NCI-H2196 treated with DMSO at 0.1 percent for 48 hours (cell line): Measurements from ENCODE around the gene MAP6.
A peak's percentile ranks its signal among the peaks of the same experiment; 100 is the strongest.

Source experiments
- DNase-seq: peaks from one replicate; lab custom pipeline; 2025; ENCODE audit not compliant: unreplicated experiment; lab: John Stamatoyannopoulos, UW

Gene MAP6

DNA sequence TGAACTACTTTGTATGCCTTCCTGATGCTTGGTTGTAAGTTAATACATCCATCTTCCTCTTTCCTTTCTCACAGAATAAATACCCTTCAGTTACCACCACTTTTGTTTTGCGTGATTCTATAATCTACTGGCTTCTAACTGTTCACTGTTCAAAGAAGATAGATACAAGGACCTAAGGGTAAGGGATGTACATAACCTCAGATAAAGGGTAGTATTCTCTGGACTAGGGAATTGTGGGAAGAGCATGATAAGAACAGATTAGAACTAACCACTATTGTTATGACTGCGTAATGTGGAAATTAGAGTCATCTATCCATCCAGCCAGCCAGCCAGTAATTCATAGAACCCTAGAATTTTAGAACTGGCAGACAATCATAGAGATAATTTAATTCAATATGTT lies 36.4 kb downstream of the MAP6 start:
- no peak for DNase-seq

DNA sequence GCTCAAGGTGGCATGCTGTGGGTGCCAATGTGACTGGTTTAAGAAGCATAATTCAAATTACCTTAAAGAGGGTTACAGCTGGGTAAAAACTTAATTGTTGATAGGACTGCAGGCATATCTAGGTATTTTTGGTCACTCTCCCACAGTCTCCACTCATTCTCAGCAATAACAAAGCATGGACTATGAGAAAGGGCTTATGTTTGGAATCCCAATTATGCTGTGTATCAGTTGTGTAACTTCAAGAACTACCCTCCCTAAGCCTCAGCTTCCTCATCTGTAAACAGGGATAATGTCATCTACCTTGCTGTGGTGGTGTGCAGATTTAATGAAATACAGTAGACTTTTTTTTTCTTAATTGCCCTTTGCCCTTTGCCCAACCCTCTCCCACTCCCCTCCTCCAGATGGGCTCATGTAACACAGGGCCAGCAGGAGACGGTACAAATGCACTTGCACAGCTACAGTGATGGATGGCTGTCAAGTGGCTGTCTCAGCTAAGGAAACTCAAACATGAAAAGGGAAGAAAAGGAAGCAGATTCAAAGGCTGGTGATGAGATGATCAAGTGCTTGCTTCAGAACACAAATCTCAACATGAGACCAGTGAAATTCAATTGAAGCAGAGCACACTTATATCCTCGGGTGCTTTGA lies 37.6 kb downstream of the MAP6 start:
- DNase-seq: no peak

DNA sequence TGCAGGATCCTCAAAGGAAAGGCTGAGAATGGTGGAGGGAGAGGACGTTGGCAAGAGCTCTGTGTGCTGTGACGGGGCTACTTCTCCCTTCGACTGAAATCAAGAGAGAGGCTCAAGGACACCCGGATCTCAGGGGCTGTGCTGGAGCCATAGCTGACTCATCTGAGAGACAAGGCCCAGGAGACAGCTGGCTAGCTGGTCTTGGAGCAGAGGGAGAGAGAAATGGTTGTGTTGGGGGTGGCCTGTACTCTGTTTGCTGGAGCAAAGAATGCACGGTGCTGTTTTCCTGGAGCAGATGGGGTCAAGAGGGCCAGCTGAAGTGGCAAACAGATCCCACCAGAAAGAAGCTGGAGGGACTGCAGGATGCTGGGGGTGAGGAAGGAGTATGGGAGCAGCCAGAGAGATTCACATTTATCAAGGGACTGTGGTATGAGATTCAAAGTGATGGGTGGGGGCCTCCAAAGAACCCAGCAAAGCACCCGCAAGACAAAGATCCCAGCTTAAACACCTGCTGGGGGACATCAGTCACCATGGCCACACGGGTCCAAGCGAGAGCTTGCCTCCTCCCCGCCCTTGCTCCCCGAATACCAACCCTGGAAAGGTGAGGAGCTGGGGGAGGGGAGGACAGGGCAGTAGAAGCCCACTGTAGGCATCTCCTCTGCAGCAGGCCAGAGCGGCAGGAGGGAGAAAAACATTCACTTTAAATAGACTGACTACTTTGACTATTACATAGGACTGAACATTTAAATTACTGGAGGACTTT lies 40.8 kb downstream of the MAP6 start:
- DNase-seq: no peak

DNA sequence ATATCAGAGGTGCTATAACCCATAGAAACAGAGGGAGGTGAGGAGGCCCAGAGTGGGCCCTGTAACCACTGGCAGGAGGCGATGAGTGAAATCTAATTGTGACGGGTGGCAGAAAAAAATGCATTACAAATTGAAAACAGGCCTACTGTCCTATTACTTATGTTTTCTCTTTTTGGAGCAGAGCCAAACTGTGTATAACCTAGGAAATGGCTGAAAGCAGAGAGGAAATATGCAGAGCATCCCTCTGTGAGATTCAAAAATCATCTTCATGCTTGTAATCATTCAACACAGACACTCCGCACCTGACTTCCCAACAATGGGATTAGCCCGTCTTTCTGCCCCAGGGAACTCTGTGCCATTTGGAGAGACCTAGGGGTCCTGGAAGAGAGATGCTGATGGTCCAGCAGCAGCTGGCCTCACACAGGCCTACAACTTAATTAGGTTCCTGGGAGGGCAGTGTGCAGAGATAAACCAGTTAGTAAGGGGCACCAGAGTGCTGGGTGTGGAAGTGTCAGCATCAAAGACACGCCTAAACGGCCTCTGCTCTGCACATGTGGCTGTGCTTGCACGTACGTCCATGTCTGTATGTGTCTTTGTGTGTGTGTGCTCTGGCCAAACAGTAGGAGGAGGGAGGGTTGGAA lies 41.8 kb downstream of the MAP6 start:
- no peak for DNase-seq

DNA sequence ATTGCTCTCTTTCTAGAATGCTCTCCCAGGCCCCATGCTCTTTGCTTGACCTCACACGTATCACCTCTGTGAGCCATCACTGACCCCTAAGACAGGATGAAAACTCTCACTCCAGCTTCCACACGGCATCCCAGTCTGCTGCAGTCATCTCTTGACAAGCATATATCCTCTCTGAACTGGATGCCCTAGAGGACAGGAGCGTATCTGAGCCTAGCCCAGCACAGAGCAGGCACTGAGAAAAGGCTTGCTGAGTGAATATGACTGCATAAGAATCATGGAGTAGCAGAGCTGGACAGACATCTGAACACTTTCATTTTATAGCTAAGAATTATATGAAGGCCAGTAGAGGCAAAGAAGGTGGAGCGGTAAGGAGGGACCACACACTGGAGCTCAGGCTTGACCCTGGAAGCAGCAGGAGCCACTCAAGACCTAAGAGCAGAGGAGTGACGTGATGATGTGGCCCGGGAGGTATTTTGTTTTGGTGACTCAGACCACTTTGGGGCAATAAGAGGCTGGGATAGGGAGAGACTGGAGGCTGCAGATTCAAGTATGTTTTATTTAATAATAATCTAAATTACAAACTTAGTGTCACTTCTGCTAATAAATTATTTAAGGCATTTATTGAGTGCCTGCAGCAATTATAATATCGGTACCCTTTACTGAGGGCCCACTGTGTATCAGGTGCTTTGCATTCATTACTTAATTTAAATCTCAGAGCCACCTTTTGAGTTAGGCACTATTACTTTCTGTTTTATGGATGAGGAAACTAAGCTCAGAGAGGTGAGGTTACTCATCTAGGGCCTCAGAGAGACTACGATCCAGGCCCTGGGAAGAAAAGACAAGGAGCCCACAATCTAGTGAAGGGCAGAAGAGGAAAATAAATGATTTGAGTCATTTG lies 42.6 kb downstream of the MAP6 start:
- no peak for DNase-seq

DNA sequence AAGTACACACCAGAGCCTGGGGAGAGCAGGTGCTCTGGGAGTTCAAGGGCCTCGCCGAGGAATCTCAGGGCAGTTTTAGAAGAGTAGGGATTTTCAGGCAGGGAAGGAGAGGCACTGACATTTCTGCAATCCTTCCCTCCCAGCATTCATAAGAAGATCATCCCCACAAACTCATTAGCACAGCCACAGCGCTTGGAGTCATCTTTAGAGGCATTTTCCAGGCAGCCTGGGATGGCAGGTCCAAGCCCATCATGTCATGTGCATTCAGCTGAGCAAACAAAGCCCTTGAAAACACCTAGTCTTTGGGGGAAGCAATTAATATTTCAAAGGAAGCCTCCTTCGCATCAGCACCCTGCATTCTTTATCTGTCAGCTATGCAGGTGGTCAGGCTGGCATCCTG lies 43.8 kb downstream of the MAP6 start:
- no peak for DNase-seq

DNA sequence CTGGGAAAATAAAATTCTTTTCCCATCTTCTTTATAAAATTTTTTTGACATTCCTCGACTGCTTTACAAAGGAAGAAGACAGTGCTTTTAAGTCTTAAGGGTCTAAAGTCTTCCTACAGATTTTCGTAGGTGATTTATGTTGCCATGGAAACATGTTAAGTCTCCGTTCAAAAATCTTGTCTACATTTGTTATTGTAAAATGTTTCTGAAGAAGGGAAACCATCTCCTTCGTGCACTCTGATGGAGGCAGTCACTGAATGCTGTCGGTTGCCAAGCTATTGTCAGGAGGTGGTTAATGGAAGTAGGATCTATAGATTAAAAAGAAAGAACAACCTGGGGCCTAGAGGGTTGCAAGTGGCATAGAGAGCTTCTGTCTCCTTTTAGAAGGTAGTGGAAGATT lies 52.6 kb downstream of the MAP6 start:
- no peak for DNase-seq

DNA sequence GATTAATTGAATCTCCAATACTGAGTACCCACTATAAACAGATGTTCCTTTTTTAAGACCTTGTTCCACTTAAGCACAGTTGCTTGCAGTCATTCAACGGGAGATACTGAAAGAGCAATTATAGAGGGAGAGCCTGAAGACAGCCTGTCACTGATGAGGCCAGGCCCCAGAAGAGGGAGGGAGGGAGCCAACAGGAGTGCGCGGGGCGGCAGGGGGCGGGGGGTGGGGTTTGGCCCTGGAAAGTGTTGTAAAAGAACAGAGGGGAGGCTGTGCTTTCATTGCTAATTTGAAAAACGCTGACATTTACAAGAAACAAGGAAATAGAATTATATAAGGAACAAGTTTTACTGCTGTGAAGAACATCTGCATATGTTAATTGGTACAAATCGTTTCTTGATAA lies 53.1 kb downstream of the MAP6 start:
- DNase-seq: no peak

DNA sequence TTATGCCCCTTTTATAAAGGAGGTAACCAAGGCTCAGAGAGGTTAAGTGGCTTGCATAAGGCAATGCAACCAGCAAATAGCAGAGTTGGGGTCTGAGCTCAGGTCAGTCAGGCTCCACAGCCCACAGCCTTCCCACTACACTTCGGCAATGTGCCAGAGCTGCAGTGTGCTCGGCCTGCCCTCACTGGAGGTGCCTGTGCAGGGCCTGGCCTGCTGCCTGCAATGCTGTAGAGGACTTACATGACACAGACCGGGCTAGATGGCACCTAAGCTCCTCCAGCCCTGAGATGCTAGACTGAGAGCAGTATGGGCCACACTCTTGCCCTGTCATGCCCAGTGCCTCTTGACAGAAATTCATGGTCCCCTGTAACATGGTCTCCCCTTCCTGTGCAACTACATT lies 57.0 kb downstream of the MAP6 start:
- no peak for DNase-seq

DNA sequence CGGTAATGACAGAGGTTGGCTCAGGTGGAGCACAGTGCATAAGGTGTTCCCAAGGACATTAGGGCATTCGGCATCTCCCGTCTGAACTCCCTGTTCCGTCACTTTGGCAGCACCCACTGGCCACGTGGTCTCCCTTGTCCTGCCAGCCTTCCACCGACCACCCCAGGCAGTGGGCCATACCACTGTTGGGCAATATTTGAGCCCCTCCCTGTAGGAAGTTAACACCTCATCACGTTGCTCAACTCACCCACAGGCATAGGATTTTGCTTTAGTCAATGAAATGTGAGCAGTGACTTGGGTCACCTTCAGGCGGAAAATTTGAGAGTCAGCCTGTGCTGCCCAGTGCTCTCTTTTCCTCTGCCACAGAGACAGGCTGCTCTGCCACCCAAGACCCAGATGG lies 62.7 kb downstream of the MAP6 start:
- DNase-seq: no peak

DNA sequence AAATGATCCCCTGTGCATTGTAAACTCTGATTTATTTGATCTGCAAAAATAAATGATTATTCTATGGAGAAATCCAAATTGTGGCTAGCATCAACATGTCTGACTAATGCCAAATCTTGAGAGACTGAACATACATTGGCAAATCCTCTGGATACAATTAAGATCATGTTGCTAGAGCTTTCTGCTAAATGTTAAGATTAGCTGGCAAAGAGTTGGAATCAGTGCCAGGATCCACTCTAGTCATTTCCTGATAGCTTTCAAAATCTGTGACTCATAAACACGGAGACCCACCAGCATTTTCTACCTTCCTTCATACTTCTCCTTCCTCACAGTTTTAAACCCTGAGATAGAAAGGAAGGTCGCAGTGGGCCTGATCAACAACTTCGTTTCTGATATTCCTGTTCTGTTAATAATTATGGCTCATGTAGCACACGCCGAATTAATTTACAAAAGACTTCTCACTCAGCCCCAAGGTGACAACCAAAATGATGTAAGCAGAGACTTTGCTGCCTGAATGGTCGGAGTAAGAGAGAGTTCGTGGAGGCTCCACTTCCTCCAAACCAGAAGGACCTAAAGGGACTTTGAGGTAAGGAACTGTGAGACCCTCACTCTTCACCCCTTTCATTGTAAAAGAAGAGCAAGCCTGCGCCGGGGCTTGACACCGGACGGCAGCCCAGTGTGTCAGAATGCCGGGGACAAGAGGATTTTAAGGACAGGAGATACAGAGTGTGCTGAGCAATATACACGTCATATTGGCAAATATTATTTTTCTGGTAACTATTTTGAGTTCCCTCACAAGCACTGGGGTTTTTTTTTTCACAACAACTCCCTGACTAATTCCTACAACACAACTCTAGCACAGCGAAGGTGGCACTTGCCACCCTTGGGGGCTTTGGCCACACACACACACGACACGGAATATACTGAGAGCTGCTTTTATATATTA lies 64.8 kb downstream of the MAP6 start:
- DNase-seq: no peak

DNA sequence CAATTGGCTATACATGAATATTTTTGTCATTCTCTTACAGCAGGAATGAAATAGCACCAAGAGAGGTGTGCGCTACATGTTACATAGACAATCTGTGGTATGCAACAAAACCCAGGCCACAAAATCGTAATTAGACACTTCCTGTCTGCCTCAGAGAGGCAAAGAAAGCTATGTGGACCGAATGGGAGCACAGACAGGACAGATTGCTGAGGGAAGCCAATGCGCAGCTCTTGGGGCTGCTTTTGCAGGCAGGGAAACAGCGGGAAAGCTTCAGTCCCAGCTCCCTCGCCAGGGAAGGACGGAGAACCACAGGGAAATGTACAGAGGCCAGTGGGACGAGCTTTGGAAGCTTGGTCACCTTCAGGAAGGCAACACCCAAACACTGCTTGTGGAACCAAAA lies 65.9 kb downstream of the MAP6 start:
- no peak for DNase-seq

DNA sequence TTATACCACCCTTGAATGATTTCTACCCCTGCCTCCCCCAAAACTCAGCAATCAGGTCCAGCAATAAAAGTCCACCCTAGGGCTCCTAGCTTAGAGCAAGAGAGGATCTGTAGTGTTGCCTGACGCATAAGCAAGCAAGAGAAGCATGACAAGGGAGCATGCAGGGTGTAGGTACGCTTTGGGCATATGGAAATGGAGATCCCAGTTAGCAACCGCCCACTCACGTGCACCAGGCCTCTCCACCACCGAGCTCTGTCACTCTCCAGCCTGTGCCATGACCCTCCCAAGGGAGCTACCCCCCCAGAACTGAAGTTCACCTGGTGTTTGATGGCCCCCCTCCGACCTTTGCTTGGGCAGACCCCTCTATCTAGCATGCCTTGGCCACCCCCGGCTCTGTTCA lies 67.3 kb downstream of the MAP6 start:
- DNase-seq: no peak

DNA sequence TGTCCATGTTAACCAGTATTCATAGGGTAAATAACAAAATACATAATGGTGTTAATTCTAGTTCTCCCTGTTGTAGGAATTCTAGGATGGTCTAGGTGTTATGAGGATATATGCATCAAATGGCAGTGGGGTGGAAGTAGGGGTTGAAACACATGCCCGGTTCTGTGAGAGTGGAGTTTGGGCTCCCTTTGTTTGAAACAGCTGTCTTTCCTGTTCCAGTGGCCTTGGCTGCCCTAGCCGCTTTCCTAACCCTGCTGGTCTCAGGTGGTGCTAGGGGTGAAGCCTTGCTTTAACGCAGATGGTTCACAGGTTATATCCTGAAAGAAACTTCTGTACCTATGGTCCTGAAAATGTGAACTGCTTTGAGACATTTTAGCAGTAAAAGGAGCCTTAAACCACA lies 68.5 kb downstream of the MAP6 start:
- no peak for DNase-seq

DNA sequence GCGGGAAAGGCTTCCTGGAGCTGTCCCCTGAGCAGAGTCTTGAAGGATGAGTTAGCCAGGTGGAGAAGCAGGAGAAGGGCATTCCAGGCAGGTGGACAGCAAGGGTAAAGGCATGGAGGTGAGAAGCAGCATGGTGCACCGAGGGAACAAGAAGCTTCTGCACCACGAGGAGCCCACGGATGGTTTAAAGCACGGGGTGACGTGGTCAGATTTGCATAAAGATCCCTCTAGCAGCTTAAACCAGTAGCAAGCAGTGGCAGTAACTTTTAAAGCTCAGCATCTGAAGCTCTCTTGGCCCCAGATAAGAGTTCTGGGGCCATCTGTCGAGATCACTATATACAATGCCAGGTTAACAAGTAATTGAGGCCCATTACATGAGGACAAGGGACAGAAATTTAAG lies 69.9 kb downstream of the MAP6 start:
- DNase-seq: no peak

DNA sequence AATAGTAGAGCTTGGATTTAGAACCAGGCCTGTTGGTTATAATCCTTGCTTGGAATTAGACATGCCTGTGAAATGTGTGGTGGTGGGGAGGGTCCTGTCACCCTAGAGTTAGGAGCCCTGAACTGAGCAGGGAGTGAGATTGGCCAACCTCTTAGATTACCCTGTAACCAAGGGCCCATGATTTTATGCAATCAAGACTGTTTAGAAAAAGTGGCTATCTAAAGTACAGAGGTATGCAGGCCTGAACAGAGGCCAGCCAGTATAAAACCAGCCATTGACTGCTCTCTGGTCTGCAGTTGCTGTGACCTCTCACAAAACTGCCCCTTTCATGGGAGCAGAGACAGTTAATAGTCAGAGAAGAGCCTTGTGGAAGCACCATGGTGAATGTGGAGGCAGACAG lies 70.6 kb downstream of the MAP6 start:
- no peak for DNase-seq

DNA sequence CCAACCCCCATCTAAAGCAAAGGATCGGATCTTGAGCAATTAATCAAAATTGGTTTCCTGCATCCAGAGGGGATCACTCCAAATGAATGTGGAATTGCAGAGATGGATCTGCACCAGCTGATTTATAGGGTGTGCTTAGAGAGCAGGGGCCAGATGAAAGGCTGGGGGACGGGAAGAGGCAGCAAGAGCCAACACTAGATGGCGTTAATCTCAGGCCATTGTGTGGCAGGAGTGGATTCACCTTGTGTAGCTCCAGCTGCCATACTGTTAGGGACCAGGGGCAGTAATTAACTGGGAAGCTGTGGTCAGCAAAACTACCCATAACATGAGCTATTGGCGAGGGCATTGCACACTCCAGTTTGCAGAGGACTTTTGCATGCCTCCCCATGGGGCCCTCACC lies 71.2 kb downstream of the MAP6 start:
- DNase-seq: peak; percentile 25

DNA sequence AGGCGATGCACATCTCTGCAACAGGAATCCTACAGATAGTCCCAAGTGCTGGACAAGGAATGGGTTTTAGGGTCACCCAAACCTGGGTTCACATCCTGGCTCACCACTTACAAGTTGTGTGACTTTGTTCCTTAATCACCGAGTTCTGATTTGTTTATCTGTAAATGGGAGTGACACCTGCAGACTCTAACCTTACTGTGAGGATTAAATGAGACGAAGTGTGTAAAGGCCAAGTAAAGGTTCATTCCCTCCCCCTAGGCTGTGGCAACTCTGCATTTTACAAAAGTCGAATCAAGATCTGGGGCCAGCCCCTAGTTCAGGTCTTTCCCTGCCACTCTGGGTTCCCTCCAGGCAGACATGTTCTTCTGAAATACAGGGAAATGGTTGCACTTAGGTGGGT lies 71.9 kb downstream of the MAP6 start:
- no peak for DNase-seq

DNA sequence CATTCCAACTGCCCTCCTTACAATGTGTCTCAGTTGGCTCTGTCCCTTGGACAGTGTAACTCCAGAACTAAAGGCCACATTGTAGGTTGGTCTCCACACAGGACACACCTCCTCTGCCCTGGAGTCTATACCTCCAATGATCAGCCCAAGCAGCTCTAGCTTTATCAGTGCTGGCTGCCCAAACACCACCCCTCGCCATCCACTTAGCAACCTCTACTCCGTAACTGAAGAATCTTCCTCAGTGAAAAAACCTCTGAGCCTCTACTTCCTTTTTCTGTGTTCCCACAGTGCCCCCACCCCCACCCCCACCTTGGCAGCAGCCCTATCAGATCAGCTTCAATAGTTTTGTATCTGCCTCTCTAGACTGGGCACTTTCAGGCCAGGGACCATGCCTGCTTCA lies 73.4 kb downstream of the MAP6 start:
- DNase-seq: no peak

DNA sequence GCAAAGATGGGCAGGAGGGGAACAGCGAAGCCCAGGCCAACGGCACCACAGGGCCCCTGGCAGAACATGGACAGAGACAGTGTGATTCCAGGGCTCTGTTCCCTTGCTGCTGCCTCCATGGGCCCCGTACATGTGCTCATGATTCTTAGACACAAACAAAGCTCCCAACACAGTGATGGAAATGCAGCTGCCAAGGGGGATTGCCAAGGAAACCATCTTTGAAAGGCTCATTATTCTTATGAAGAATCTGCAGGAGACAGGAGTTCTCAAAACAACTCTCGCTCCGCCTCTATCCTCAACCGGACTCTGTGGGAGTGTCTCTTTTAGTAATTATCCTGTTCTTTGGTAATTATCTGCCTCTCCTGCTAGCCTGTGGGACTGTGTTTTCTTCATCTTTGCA lies 74.6 kb downstream of the MAP6 start:
- DNase-seq: no peak
